Panc1 (cell line): ENCODE results near the gene AFDN. TPM values are rescaled to one million over a fixed set of nuclear protein-coding genes. Genes with fewer than 3 reads are reported as not detected.

ENCODE experiments used
- ATAC-seq: fragments of 200-7000 bp; cut with Tn5 transposase; 2 replicates; pipeline ENCODE4 v1.9.1; 2020; ENCODE audit warnings: mild to moderate bottlenecking, moderate library complexity
- BruUV-seq: library from RNA; stranded (reverse); fragments of 400-500 nt; replicated peaks from 2 replicates; lab custom pipeline; 2021; lab: Mats Ljungman, UMichigan
- CTCF ChIA-PET: fragments of 300-600 bp; sonication (Branson Sonifier 250); formaldehyde crosslinking; loops from one replicate; lab custom pipeline; 2022; ENCODE audit warnings: antibody characterized with exemption; lab: Charles Lee
- POLR2A ChIA-PET: fragments of 300-600 bp; sonication (Branson Sonifier 250); formaldehyde crosslinking; loops from one replicate; lab custom pipeline; 2022; ENCODE audit warnings: antibody characterized with exemption; lab: Charles Lee
- DNase-seq: peaks from one replicate; pipeline ENCODE4 v3.0.0-alpha.2; 2010; ENCODE audit warnings: low read depth, low spot score
- H3K27ac ChIP-seq: 2 replicates; pipeline ENCODE4 v1.5.1; 2011; ENCODE audit warnings: mild to moderate bottlenecking, low read length, inconsistent platforms
- H3K27me3 ChIP-seq: fragments of 200-500 bp; sonication (Bioruptor generic); 2 replicates; pipeline ENCODE4 v1.6.0; 2014; ENCODE audit warnings: low read length, inconsistent platforms; ENCODE audit not compliant: control insufficient read depth, insufficient read depth
- H3K36me3 ChIP-seq: fragments of 200-500 bp; sonication (Bioruptor generic); 2 replicates; pipeline ENCODE4 v1.5.1; 2014; ENCODE audit warnings: inconsistent platforms, mild to moderate bottlenecking, low read length, moderate library complexity; ENCODE audit not compliant: control insufficient read depth, insufficient read depth
- H3K4me1 ChIP-seq: 2 replicates; pipeline ENCODE4 v1.5.1; 2011; ENCODE audit warnings: inconsistent platforms, mild to moderate bottlenecking, low read length, moderate library complexity; ENCODE audit not compliant: control insufficient read depth, insufficient read depth
- H3K4me3 ChIP-seq, 2 experiments: 2 replicates each; pipeline ENCODE4 v1.5.1; 2011 to 2012; ENCODE audit warnings: low read depth in 2 of 2, low read length in 2 of 2, mild to moderate bottlenecking in 2 of 2, inconsistent platforms in 1 of 2, moderate library complexity in 1 of 2
- H3K9me3 ChIP-seq: fragments of 200-500 bp; sonication (Bioruptor generic); 2 replicates; pipeline ENCODE4 v1.5.1; 2014; ENCODE audit warnings: low read depth, mild to moderate bottlenecking, inconsistent platforms, low read length, moderate library complexity; ENCODE audit not compliant: control insufficient read depth, insufficient read depth
- CTCF ChIP-seq: fragments of 450-650 bp; IDR thresholded peaks from 2 replicates; pipeline ENCODE4 v1.5.1; 2017; ENCODE audit warnings: mild to moderate bottlenecking
- POLR2AphosphoS5 ChIP-seq: IDR thresholded peaks from 2 replicates; pipeline ENCODE4 v1.6.1; 2012; ENCODE audit warnings: mild to moderate bottlenecking, low read depth, low read length, moderate library complexity
- SIN3A ChIP-seq: IDR thresholded peaks from 2 replicates; pipeline ENCODE4 v1.6.1; 2012; ENCODE audit warnings: low read depth, mild to moderate bottlenecking, low read length, moderate library complexity, borderline replicate concordance; ENCODE audit not compliant: insufficient read depth
- TCF7L2 ChIP-seq: IDR thresholded peaks from 2 replicates; pipeline ENCODE4 v1.6.1; 2011; ENCODE audit warnings: mild to moderate bottlenecking, low read depth, low read length, inconsistent platforms
- in situ Hi-C: cut with HindIII; loops from 2 replicates; pipeline ENCODE4 v1.10.0; 2016; ENCODE audit warnings: low sequenced_read_pairs, low pct_unique_long_range_greater_than_20kb
- intact Hi-C: fragments of 100-400 bp; cut with micrococcal nuclease; formaldehyde crosslinking; loops from one replicate; pipeline ENCODE4 v1.10.0; 2022; ENCODE audit not compliant: unreplicated experiment
- total RNA-seq: library from RNA; stranded (reverse); gene quantifications from one replicate; pipeline ENCODE4 v1.2.1, GENCODE V29; 2021; ENCODE audit not compliant: unreplicated experiment
- TF ChIP-seq, protein P1 (sequence below), 2 experiments: IDR thresholded peaks; 2 replicates each; pipeline ENCODE4 v1.6.1; 2011 to 2012; ENCODE audit warnings: low read depth in 2 of 2, control low read depth in 1 of 2, low read length in 1 of 2, mild to moderate bottlenecking in 1 of 2, moderate library complexity in 1 of 2; ENCODE audit not compliant: insufficient read depth in 1 of 2

Gene AFDN
- total RNA-seq, 1 experiment from 2014 or later, result 143 TPM

- DNase-seq (no peak), ATAC-seq (peak; percentile 10; the same call in 1 of the 2 replicates)
- Histone ChIP-seq H3K4me3 (no peak overlapping the region), H3K4me1 (no peaks in the 10 kb centered on the region), H3K27ac (no peak overlapping the region), H3K27me3 (peaks cover 2% of the 10 kb centered on the region; the same call in 1 of the 2 replicates), H3K36me3 (no peaks in the 10 kb centered on the region), H3K9me3 (no peaks in the 10 kb centered on the region)
- BruUV-seq, result no TSS peak
- TF ChIP-seq TCF7L2 (no peak), SIN3A (no peak), CTCF (no peak), POLR2AphosphoS5 (no peak)
- TF ChIP-seq, protein P1, sequence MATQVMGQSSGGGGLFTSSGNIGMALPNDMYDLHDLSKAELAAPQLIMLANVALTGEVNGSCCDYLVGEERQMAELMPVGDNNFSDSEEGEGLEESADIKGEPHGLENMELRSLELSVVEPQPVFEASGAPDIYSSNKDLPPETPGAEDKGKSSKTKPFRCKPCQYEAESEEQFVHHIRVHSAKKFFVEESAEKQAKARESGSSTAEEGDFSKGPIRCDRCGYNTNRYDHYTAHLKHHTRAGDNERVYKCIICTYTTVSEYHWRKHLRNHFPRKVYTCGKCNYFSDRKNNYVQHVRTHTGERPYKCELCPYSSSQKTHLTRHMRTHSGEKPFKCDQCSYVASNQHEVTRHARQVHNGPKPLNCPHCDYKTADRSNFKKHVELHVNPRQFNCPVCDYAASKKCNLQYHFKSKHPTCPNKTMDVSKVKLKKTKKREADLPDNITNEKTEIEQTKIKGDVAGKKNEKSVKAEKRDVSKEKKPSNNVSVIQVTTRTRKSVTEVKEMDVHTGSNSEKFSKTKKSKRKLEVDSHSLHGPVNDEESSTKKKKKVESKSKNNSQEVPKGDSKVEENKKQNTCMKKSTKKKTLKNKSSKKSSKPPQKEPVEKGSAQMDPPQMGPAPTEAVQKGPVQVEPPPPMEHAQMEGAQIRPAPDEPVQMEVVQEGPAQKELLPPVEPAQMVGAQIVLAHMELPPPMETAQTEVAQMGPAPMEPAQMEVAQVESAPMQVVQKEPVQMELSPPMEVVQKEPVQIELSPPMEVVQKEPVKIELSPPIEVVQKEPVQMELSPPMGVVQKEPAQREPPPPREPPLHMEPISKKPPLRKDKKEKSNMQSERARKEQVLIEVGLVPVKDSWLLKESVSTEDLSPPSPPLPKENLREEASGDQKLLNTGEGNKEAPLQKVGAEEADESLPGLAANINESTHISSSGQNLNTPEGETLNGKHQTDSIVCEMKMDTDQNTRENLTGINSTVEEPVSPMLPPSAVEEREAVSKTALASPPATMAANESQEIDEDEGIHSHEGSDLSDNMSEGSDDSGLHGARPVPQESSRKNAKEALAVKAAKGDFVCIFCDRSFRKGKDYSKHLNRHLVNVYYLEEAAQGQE (IDR thresholded peaks at IDR 0.05; ENCODE audit: insufficient read depth in 1 of 2, low read depth in 2 of 2, low read length in 1 of 2), result no peak
- intact Hi-C loops, result no loop called here
- CTCF ChIA-PET, result no interaction called here
- in situ Hi-C loops, result no loop called here
- POLR2A ChIA-PET, result no interaction called here
Observed at GRCh38 chr6:167782698-167783517, 43.8 kb upstream of the AFDN start.

DNA sequence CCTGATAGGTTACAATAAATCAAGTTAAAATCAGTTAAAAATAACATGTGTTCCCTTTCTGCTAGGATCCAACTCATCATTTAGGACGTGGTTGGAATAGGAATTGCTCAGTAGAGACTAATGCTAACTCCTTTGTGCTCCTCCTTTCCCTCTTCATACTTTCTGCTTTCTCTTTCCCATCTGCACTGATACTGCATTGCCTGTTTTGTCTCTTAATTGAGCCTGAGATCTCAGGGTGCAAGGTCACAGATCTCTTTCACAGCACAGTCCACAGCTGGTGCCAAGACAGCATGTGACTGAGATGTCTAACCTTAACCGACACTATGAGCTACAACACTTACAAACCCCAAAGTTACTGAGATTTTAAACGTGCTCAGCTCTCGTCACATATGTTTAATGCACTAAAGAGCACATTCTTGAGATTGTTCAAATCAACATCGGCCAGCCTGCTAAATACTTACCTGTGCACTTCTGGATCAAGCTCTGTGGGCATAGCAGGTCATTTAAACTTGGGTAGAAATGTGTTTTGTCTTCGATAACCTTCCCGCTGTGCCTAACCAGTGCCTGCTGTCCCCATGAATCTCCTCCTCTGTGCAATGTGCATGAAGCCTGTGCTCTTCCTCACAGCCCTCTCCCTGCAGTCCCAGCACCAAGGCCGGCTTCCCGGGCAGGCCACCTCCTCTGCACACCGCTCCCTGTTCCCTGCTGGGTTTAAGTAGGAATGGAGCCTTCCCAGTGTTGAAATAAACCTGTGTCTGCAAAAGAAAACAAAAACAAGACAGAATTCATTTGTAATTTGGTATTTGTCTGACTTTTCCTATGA is 39.6 kb upstream of the AFDN start:
- no peak overlapping the region for H3K4me3 ChIP-seq
- TF ChIP-seq, protein P1 (IDR thresholded peaks at IDR 0.05; ENCODE audit: insufficient read depth in 1 of 2, low read depth in 2 of 2, low read length in 1 of 2), result no peak
- no peak for TF ChIP-seq POLR2AphosphoS5
- TF ChIP-seq CTCF, result no peak
- TF ChIP-seq TCF7L2, result no peak
- TF ChIP-seq SIN3A, result no peak
- peaks cover 2% of the 10 kb centered on the region; the same call in 1 of the 2 replicates for H3K27me3 ChIP-seq
- no TSS peak for BruUV-seq
- in situ Hi-C loops (no loop called here), intact Hi-C loops (no loop called here)
- ATAC-seq, result peak; percentile 53; the same call in 1 of the 2 replicates
- H3K36me3 ChIP-seq, result no peaks in the 10 kb centered on the region
- H3K4me1 ChIP-seq, result no peaks in the 10 kb centered on the region
- ChIA-PET CTCF (no interaction called here), POLR2A (interaction anchor here (1.3 kb wide), 1 partner anchor 11 kb away, joined by 3 read pairs; no protein-coding TSS in a partner anchor)
- no peak for DNase-seq
- no peak overlapping the region for H3K27ac ChIP-seq
- H3K9me3 ChIP-seq, result no peaks in the 10 kb centered on the region
